IgD-negative memory B cell (primary cell): ENCODE results near the gene APP. TPM values are rescaled to one million over a fixed set of nuclear protein-coding genes. Genes with fewer than 3 reads are reported as not detected.
"Not testable (repeated sequence)": the region's sequence is repeated elsewhere in the genome, so short reads cannot be mapped to it uniquely, and the experiment has no call there.

Experiments
- H3K27ac Mint-ChIP-seq, 3 donors: one replicate each; pipeline ENCODE4 v1.8.0; 2020 to 2022; ENCODE audit warnings: mild to moderate bottlenecking in 3 of 3, mixed read lengths in 3 of 3, moderate library complexity in 1 of 3
- H3K27me3 Mint-ChIP-seq: one replicate; pipeline ENCODE4 v1.8.0; 2021; ENCODE audit warnings: mixed read lengths
- H3K36me3 Mint-ChIP-seq: one replicate; pipeline ENCODE4 v1.8.0; 2020; ENCODE audit warnings: mild to moderate bottlenecking, mixed read lengths
- H3K4me1 Mint-ChIP-seq, 3 donors: one replicate each; pipeline ENCODE4 v1.8.0; 2020 to 2022; ENCODE audit warnings: mixed read lengths in 3 of 3, mild to moderate bottlenecking in 1 of 3
- H3K4me3 Mint-ChIP-seq, 4 donors: one replicate each; pipeline ENCODE4 v1.8.0; 2020 to 2022; ENCODE audit warnings: mild to moderate bottlenecking in 4 of 4, mixed read lengths in 4 of 4, moderate library complexity in 3 of 4
- H3K9me3 Mint-ChIP-seq, 3 donors: one replicate each; pipeline ENCODE4 v1.8.0; 2020 to 2021; ENCODE audit warnings: mixed read lengths in 3 of 3, mild to moderate bottlenecking in 1 of 3
- polyA plus RNA-seq: library from polyadenylated mRNA; unstranded; fragments of 300-500 nt; fragmentation: Illumina TruSeq; gene quantifications from one replicate; pipeline ENCODE4 v1.2.3, GENCODE V29; 2021

Gene APP
- polyA plus RNA-seq, 1 donor from 2014 or later, result 12.5 TPM

GRCh38 chr21:25925064-25925800 lies 245.3 kb downstream of the APP start:
- no peak overlapping the region for H3K4me3 Mint-ChIP-seq
- H3K4me1 Mint-ChIP-seq, result no peaks in the 10 kb centered on the region
- no peaks in the 10 kb centered on the region for H3K36me3 Mint-ChIP-seq
- peak overlapping the region in 1 of 3 donors; percentile 62 for H3K27ac Mint-ChIP-seq
- no peaks in the 10 kb centered on the region for H3K27me3 Mint-ChIP-seq
- no peaks in the 10 kb centered on the region for H3K9me3 Mint-ChIP-seq

- not testable (repeated sequence) for H3K36me3 Mint-ChIP-seq, H3K4me3 Mint-ChIP-seq, H3K27ac Mint-ChIP-seq, H3K9me3 Mint-ChIP-seq, H3K27me3 Mint-ChIP-seq
- H3K4me1 Mint-ChIP-seq, result peaks cover 3 to 11% (median 11%) of the 10 kb centered on the region in 3 donors
These were observed 252.4 kb downstream of the APP start for GRCh38 chr21:25918152-25918551.

GRCh38 chr21:25916226-25916625 lies 254.3 kb downstream of the APP start:
- no peaks in the 10 kb centered on the region for H3K36me3 Mint-ChIP-seq
- no peaks in the 10 kb centered on the region for H3K27me3 Mint-ChIP-seq
- peak overlapping the region in 1 of 3 donors; percentile 46 for H3K27ac Mint-ChIP-seq
- H3K4me1 Mint-ChIP-seq, result peaks cover 3 to 11% (median 11%) of the 10 kb centered on the region in 3 donors
- no peak overlapping the region for H3K4me3 Mint-ChIP-seq
- no peaks in the 10 kb centered on the region for H3K9me3 Mint-ChIP-seq

- no peaks in the 10 kb centered on the region for H3K9me3 Mint-ChIP-seq
- H3K27ac Mint-ChIP-seq, result no peak overlapping the region
- H3K27me3 Mint-ChIP-seq, result no peaks in the 10 kb centered on the region
- H3K36me3 Mint-ChIP-seq, result no peaks in the 10 kb centered on the region
- H3K4me3 Mint-ChIP-seq, result no peak overlapping the region
- H3K4me1 Mint-ChIP-seq, result peaks cover 3 to 11% (median 11%) of the 10 kb centered on the region in 3 donors
These were observed 257.1 kb downstream of the APP start for GRCh38 chr21:25913479-25913878.

- Mint-ChIP-seq H3K4me1 (peaks cover 3 to 11% (median 11%) of the 10 kb centered on the region in 3 donors), H3K27ac (no peak overlapping the region), H3K36me3 (no peaks in the 10 kb centered on the region), H3K27me3 (no peaks in the 10 kb centered on the region), H3K4me3 (no peak overlapping the region), H3K9me3 (no peaks in the 10 kb centered on the region)
These were observed 258.2 kb downstream of the APP start for GRCh38 chr21:25912402-25912746.

GRCh38 chr21:25911730-25912401 lies 258.7 kb downstream of the APP start:
- no peak overlapping the region for H3K4me3 Mint-ChIP-seq

GRCh38 chr21:25910809-25911208 lies 259.8 kb downstream of the APP start:
- Mint-ChIP-seq H3K4me3 (no peak overlapping the region), H3K9me3 (no peaks in the 10 kb centered on the region), H3K36me3 (no peaks in the 10 kb centered on the region), H3K27me3 (no peaks in the 10 kb centered on the region), H3K27ac (no peak overlapping the region), H3K4me1 (peaks cover 3 to 11% (median 11%) of the 10 kb centered on the region in 3 donors)

More at GRCh38 chr21:25911730-25912401, 258.7 kb downstream of the APP start:
- Mint-ChIP-seq H3K36me3 (no peaks in the 10 kb centered on the region), H3K27ac (no peak overlapping the region), H3K4me1 (peaks cover 3 to 11% (median 11%) of the 10 kb centered on the region in 3 donors), H3K9me3 (no peaks in the 10 kb centered on the region), H3K27me3 (no peaks in the 10 kb centered on the region)

- no peak overlapping the region for H3K4me3 Mint-ChIP-seq
- no peak overlapping the region for H3K27ac Mint-ChIP-seq
- peaks cover 1% of the 10 kb centered on the region for H3K36me3 Mint-ChIP-seq
- H3K9me3 Mint-ChIP-seq, result no peaks in the 10 kb centered on the region
- peaks cover 3 to 11% (median 11%) of the 10 kb centered on the region in 3 donors for H3K4me1 Mint-ChIP-seq
- no peaks in the 10 kb centered on the region for H3K27me3 Mint-ChIP-seq
These were observed 261.2 kb downstream of the APP start for GRCh38 chr21:25909341-25909740.

- H3K27me3 Mint-ChIP-seq, result no peaks in the 10 kb centered on the region
- H3K27ac Mint-ChIP-seq, result no peak overlapping the region
- no peaks in the 10 kb centered on the region for H3K9me3 Mint-ChIP-seq
These were observed 262.1 kb downstream of the APP start for GRCh38 chr21:25908495-25908894.

GRCh38 chr21:25907573-25908275 lies 262.8 kb downstream of the APP start:
- peaks cover 8% of the 10 kb centered on the region in 3 donors for H3K4me1 Mint-ChIP-seq
- no peak overlapping the region for H3K4me3 Mint-ChIP-seq
- H3K36me3 Mint-ChIP-seq, result peaks cover 1% of the 10 kb centered on the region
- H3K9me3 Mint-ChIP-seq, result no peaks in the 10 kb centered on the region
- no peaks in the 10 kb centered on the region for H3K27me3 Mint-ChIP-seq
- H3K27ac Mint-ChIP-seq, result no peak overlapping the region

More at GRCh38 chr21:25908495-25908894, 262.1 kb downstream of the APP start:
- Mint-ChIP-seq H3K36me3 (peaks cover 1% of the 10 kb centered on the region), H3K4me3 (no peak overlapping the region), H3K4me1 (peaks cover 7 to 9% (median 9%) of the 10 kb centered on the region in 3 donors)

- Mint-ChIP-seq H3K27me3 (no peaks in the 10 kb centered on the region), H3K9me3 (no peaks in the 10 kb centered on the region), H3K36me3 (peaks cover 1% of the 10 kb centered on the region), H3K4me1 (peaks cover 8 to 10% (median 8%) of the 10 kb centered on the region in 3 donors), H3K27ac (no peak overlapping the region), H3K4me3 (no peak overlapping the region)
These were observed 264.0 kb downstream of the APP start for GRCh38 chr21:25906587-25906986.

GRCh38 chr21:25905126-25905525 lies 265.4 kb downstream of the APP start:
- H3K27me3 Mint-ChIP-seq, result no peaks in the 10 kb centered on the region

GRCh38 chr21:25904044-25904695 lies 266.4 kb downstream of the APP start:
- H3K36me3 Mint-ChIP-seq, result peaks cover 1% of the 10 kb centered on the region
- no peaks in the 10 kb centered on the region for H3K27me3 Mint-ChIP-seq
- no peak overlapping the region for H3K27ac Mint-ChIP-seq
- H3K9me3 Mint-ChIP-seq, result no peaks in the 10 kb centered on the region
- H3K4me3 Mint-ChIP-seq, result peak overlapping the region in 2 of 4 donors; percentile 72 to 85
- H3K4me1 Mint-ChIP-seq, result peaks cover 8 to 10% (median 8%) of the 10 kb centered on the region in 3 donors

More at GRCh38 chr21:25905126-25905525, 265.4 kb downstream of the APP start:
- no peak overlapping the region for H3K4me3 Mint-ChIP-seq
- no peak overlapping the region for H3K27ac Mint-ChIP-seq
- peaks cover 1% of the 10 kb centered on the region for H3K36me3 Mint-ChIP-seq
- no peaks in the 10 kb centered on the region for H3K9me3 Mint-ChIP-seq
- H3K4me1 Mint-ChIP-seq, result peaks cover 8 to 10% (median 8%) of the 10 kb centered on the region in 3 donors

- Mint-ChIP-seq H3K36me3 (peaks cover 1% of the 10 kb centered on the region), H3K27ac (no peak overlapping the region), H3K9me3 (no peaks in the 10 kb centered on the region), H3K27me3 (no peaks in the 10 kb centered on the region), H3K4me3 (peak overlapping the region in 2 of 4 donors; percentile 72 to 85), H3K4me1 (peaks cover 8 to 10% (median 8%) of the 10 kb centered on the region in 3 donors)
These were observed 267.0 kb downstream of the APP start for GRCh38 chr21:25903607-25904006.
